ENCODE data around the gene PHF23.

The PHF23 gene

GRCh38 chr17:7203391-7203790, 35.9 kb downstream of the PHF23 start:
- no peak for DNase-seq (ENCODE audit: low read depth in 2 of 2)

GRCh38 chr17:7196651-7197401, 42.4 kb downstream of the PHF23 start:
- no peak for DNase-seq (ENCODE audit: low read depth in 2 of 2)

GRCh38 chr17:7195971-7196370, 43.3 kb downstream of the PHF23 start:
- DNase-seq (ENCODE audit: low read depth in 2 of 2) = no peak

GRCh38 chr17:7192271-7192937, 46.9 kb downstream of the PHF23 start:
- no peak for DNase-seq (ENCODE audit: low read depth in 2 of 2)

GRCh38 chr17:7191571-7192270, 47.5 kb downstream of the PHF23 start:
- DNase-seq (ENCODE audit: low read depth in 2 of 2) = no peak

GRCh38 chr17:7191069-7191468, 48.2 kb downstream of the PHF23 start:
- no peak for DNase-seq (ENCODE audit: low read depth in 2 of 2)

- no peak for DNase-seq (ENCODE audit: low read depth in 2 of 2)
Observed at GRCh38 chr17:7190276-7190917, 48.9 kb downstream of the PHF23 start.

GRCh38 chr17:7186241-7186640, 53.0 kb downstream of the PHF23 start:
- no peak for DNase-seq (ENCODE audit: low read depth in 2 of 2)
